Measurements from ENCODE around the gene TCF19.
A peak's percentile ranks its signal among the peaks of the same experiment; 100 is the strongest.

Gene TCF19

GRCh38 chr6:31138982-31139381, 19.4 kb upstream of the TCF19 start, which contains the start of gene PSORS1C2:
PSORS1C2 (minus strand) TSS chr6:31139066; CDS start chr6:31139026, 40 bp downstream.
- TF ChIP-seq, protein P1, sequence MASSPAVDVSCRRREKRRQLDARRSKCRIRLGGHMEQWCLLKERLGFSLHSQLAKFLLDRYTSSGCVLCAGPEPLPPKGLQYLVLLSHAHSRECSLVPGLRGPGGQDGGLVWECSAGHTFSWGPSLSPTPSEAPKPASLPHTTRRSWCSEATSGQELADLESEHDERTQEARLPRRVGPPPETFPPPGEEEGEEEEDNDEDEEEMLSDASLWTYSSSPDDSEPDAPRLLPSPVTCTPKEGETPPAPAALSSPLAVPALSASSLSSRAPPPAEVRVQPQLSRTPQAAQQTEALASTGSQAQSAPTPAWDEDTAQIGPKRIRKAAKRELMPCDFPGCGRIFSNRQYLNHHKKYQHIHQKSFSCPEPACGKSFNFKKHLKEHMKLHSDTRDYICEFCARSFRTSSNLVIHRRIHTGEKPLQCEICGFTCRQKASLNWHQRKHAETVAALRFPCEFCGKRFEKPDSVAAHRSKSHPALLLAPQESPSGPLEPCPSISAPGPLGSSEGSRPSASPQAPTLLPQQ (tag by site-specific recombination; IDR thresholded peaks at IDR 0.05) = no peak
- no peak for TF ChIP-seq ZNF677 (tag by site-specific recombination; IDR thresholded peaks at IDR 0.05)
- H3K4me1 ChIP-seq (ENCODE audit: control insufficient read depth, insufficient read depth, low read length) = no peaks in the 10 kb centered on the region
- H3K36me3 ChIP-seq (ENCODE audit: control insufficient read depth in 2 of 2, insufficient read depth in 1 of 2, low read length in 2 of 2) = peaks cover 4 to 18% of the 10 kb centered on the region in 2 experiments; a peak in 2 of 3 replicates
- no peak within 1 kb of the TSS for H3K4me3 ChIP-seq (ENCODE audit: low read depth, low read length)
- no peaks in the 10 kb centered on the region for H3K9me3 ChIP-seq (ENCODE audit: control insufficient read depth, insufficient read depth, low read depth, low read length)
- H3K27ac ChIP-seq (ENCODE audit: extremely low read depth, low read depth, low read length) = no peak within 1 kb of the TSS
- ChIA-PET POLR2A (no interaction called here), CTCF (interaction anchor here (0.5 to 7.7 kb wide), 16 partner anchors 8 to 235 kb away, joined by 3 to 49 read pairs (median 6); partner anchors contain the start of gene TCF19)

GRCh38 chr6:31139599-31139998, 18.8 kb upstream of the TCF19 start:
- POLR2A ChIA-PET = no interaction called here
- H3K36me3 ChIP-seq (ENCODE audit: control insufficient read depth in 2 of 2, insufficient read depth in 1 of 2, low read length in 2 of 2) = peaks cover 7 to 24% of the 10 kb centered on the region in 2 experiments; a peak in 2 of 3 replicates
- no peak overlapping the region for H3K27ac ChIP-seq (ENCODE audit: extremely low read depth, low read depth, low read length)
- CTCF ChIA-PET = interaction anchor here (1.0 to 7.7 kb wide), 8 partner anchors 9 to 235 kb away, joined by 3 to 49 read pairs (median 10); partner anchors contain the start of gene TCF19
- H3K9me3 ChIP-seq (ENCODE audit: control insufficient read depth, insufficient read depth, low read depth, low read length) = no peaks in the 10 kb centered on the region
- H3K4me1 ChIP-seq (ENCODE audit: control insufficient read depth, insufficient read depth, low read length) = no peaks in the 10 kb centered on the region
- TF ChIP-seq ZNF138 (tag by site-specific recombination; IDR thresholded peaks at IDR 0.05; ENCODE audit: borderline replicate concordance) = no peak
- TF ChIP-seq ZNF843 (tag by site-specific recombination; IDR thresholded peaks at IDR 0.05) = no peak
- no peak for TF ChIP-seq ZNF791 (tag by site-specific recombination; IDR thresholded peaks at IDR 0.05)
- TF ChIP-seq ZXDB (tag by site-specific recombination; IDR thresholded peaks at IDR 0.05) = no peak
- peak; percentile 72; the same call in 1 of the 2 replicates for TF ChIP-seq ZBTB6 (tag by site-specific recombination; IDR thresholded peaks at IDR 0.05)
- TF ChIP-seq ZNF112 (tag by site-specific recombination; IDR thresholded peaks at IDR 0.05) = no peak
- peak; percentile 56; the same call in 1 of the 2 replicates for TF ChIP-seq ZBTB17 (tag by site-specific recombination; IDR thresholded peaks at IDR 0.05)
- no peak for TF ChIP-seq ZNF621 (tag by site-specific recombination; IDR thresholded peaks at IDR 0.05)
- no peak for TF ChIP-seq ZSCAN5A (tag by site-specific recombination; IDR thresholded peaks at IDR 0.05)
- no peak overlapping the region for H3K4me3 ChIP-seq (ENCODE audit: low read depth, low read length)

GRCh38 chr6:31140643-31141042, 17.7 kb upstream of the TCF19 start:
- Histone ChIP-seq H3K36me3 (ENCODE audit: control insufficient read depth in 2 of 2, insufficient read depth in 1 of 2, low read length in 2 of 2) (peaks cover 11 to 34% of the 10 kb centered on the region in 2 experiments; a peak in 2 of 3 replicates), H3K4me3 (ENCODE audit: low read depth, low read length) (no peak overlapping the region), H3K4me1 (ENCODE audit: control insufficient read depth, insufficient read depth, low read length) (no peaks in the 10 kb centered on the region), H3K27ac (ENCODE audit: extremely low read depth, low read depth, low read length) (no peak overlapping the region), H3K9me3 (ENCODE audit: control insufficient read depth, insufficient read depth, low read depth, low read length) (no peaks in the 10 kb centered on the region)
- ChIA-PET CTCF (interaction anchor here (1.8 to 7.7 kb wide), 2 partner anchors 13 to 18 kb away, joined by 7 to 49 read pairs; partner anchors contain the start of gene TCF19), POLR2A (interaction anchor here (0.7 kb wide), 2 partner anchors 55 to 730 kb away, joined by 3 read pairs; no protein-coding TSS in a partner anchor)
- TF ChIP-seq, protein P2, sequence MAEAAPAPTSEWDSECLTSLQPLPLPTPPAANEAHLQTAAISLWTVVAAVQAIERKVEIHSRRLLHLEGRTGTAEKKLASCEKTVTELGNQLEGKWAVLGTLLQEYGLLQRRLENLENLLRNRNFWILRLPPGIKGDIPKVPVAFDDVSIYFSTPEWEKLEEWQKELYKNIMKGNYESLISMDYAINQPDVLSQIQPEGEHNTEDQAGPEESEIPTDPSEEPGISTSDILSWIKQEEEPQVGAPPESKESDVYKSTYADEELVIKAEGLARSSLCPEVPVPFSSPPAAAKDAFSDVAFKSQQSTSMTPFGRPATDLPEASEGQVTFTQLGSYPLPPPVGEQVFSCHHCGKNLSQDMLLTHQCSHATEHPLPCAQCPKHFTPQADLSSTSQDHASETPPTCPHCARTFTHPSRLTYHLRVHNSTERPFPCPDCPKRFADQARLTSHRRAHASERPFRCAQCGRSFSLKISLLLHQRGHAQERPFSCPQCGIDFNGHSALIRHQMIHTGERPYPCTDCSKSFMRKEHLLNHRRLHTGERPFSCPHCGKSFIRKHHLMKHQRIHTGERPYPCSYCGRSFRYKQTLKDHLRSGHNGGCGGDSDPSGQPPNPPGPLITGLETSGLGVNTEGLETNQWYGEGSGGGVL (tag by site-specific recombination; IDR thresholded peaks at IDR 0.05) = no peak
- TF ChIP-seq ZNF747 (tag by site-specific recombination; IDR thresholded peaks at IDR 0.05) (no peak), SETDB1 (IDR thresholded peaks at IDR 0.05; ENCODE audit: insufficient read length, low read length) (no peak), ZNF514 (tag by site-specific recombination; IDR thresholded peaks at IDR 0.05) (no peak), ZIC2 (tag by site-specific recombination; IDR thresholded peaks at IDR 0.05) (no peak), OVOL3 (tag by site-specific recombination; IDR thresholded peaks at IDR 0.05) (no peak), MEIS1 (CRISPR knock-in tag; IDR thresholded peaks at IDR 0.05; ENCODE audit: borderline replicate concordance) (no peak), GLIS2 (tag by site-specific recombination; IDR thresholded peaks at IDR 0.05) (no peak), ZNF354C (tag by site-specific recombination; IDR thresholded peaks at IDR 0.05; ENCODE audit: borderline replicate concordance, low read depth) (no peak), ZNF211 (tag by site-specific recombination; IDR thresholded peaks at IDR 0.05; ENCODE audit: low read depth) (no peak)
- TF ChIP-seq, protein P3, sequence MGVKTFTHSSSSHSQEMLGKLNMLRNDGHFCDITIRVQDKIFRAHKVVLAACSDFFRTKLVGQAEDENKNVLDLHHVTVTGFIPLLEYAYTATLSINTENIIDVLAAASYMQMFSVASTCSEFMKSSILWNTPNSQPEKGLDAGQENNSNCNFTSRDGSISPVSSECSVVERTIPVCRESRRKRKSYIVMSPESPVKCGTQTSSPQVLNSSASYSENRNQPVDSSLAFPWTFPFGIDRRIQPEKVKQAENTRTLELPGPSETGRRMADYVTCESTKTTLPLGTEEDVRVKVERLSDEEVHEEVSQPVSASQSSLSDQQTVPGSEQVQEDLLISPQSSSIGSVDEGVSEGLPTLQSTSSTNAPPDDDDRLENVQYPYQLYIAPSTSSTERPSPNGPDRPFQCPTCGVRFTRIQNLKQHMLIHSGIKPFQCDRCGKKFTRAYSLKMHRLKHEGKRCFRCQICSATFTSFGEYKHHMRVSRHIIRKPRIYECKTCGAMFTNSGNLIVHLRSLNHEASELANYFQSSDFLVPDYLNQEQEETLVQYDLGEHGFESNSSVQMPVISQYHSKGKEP (tag by site-specific recombination; IDR thresholded peaks at IDR 0.05) = no peak
